ENCODE data around the gene PDZK1IP1.
"Not testable (repeated sequence)": the region's sequence is repeated elsewhere in the genome, so short reads cannot be mapped to it uniquely, and the experiment has no call there.

Gene PDZK1IP1

DNA sequence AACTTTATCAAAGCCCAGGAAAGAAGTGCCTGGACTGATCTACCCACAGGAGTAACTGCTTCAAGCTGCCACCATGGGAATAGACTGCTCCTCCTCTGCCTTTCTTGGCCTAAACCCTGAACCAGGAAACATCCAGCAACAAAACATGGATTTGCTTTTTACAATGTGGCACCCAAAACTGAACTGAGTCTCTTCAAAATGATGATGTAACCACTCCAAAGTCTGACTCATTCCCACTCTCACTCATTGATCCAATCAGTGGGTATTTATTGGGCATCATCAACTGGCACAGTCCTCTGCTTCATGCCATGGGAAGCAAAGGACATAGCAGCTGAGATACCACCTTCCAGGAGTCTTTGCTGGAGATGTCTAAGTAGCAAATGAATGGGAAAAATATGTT lies 29.1 kb downstream of the PDZK1IP1 start:
- Histone ChIP-seq H3K4me3 (replicated peaks; ENCODE audit: insufficient read depth, low read length) (no peak overlapping the region), H3K27me3 (ENCODE audit: insufficient read depth, poor library complexity, severe bottlenecking) (no peaks in the 10 kb centered on the region), H3K27ac (replicated peaks) (no peak overlapping the region)
- TF ChIP-seq, protein P1, sequence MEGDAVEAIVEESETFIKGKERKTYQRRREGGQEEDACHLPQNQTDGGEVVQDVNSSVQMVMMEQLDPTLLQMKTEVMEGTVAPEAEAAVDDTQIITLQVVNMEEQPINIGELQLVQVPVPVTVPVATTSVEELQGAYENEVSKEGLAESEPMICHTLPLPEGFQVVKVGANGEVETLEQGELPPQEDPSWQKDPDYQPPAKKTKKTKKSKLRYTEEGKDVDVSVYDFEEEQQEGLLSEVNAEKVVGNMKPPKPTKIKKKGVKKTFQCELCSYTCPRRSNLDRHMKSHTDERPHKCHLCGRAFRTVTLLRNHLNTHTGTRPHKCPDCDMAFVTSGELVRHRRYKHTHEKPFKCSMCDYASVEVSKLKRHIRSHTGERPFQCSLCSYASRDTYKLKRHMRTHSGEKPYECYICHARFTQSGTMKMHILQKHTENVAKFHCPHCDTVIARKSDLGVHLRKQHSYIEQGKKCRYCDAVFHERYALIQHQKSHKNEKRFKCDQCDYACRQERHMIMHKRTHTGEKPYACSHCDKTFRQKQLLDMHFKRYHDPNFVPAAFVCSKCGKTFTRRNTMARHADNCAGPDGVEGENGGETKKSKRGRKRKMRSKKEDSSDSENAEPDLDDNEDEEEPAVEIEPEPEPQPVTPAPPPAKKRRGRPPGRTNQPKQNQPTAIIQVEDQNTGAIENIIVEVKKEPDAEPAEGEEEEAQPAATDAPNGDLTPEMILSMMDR (IDR thresholded peaks at IDR 0.05; ENCODE audit: insufficient read depth, low read length) = no peak
- TF ChIP-seq GABPA (IDR thresholded peaks at IDR 0.05; ENCODE audit: low read depth) = no peak
- TF ChIP-seq, protein P2, sequence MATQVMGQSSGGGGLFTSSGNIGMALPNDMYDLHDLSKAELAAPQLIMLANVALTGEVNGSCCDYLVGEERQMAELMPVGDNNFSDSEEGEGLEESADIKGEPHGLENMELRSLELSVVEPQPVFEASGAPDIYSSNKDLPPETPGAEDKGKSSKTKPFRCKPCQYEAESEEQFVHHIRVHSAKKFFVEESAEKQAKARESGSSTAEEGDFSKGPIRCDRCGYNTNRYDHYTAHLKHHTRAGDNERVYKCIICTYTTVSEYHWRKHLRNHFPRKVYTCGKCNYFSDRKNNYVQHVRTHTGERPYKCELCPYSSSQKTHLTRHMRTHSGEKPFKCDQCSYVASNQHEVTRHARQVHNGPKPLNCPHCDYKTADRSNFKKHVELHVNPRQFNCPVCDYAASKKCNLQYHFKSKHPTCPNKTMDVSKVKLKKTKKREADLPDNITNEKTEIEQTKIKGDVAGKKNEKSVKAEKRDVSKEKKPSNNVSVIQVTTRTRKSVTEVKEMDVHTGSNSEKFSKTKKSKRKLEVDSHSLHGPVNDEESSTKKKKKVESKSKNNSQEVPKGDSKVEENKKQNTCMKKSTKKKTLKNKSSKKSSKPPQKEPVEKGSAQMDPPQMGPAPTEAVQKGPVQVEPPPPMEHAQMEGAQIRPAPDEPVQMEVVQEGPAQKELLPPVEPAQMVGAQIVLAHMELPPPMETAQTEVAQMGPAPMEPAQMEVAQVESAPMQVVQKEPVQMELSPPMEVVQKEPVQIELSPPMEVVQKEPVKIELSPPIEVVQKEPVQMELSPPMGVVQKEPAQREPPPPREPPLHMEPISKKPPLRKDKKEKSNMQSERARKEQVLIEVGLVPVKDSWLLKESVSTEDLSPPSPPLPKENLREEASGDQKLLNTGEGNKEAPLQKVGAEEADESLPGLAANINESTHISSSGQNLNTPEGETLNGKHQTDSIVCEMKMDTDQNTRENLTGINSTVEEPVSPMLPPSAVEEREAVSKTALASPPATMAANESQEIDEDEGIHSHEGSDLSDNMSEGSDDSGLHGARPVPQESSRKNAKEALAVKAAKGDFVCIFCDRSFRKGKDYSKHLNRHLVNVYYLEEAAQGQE (IDR thresholded peaks at IDR 0.05; ENCODE audit: insufficient replicate concordance, low read depth) = no peak
- TF ChIP-seq SPI1 (IDR thresholded peaks at IDR 0.05; ENCODE audit: borderline replicate concordance, low read depth) = no peak
- no peak for TF ChIP-seq POLR2AphosphoS5 (IDR thresholded peaks at IDR 0.05; ENCODE audit: low read depth)
- DNase-seq (ENCODE audit: low read depth in 1 of 2, low spot score in 1 of 2) = no peak

DNA sequence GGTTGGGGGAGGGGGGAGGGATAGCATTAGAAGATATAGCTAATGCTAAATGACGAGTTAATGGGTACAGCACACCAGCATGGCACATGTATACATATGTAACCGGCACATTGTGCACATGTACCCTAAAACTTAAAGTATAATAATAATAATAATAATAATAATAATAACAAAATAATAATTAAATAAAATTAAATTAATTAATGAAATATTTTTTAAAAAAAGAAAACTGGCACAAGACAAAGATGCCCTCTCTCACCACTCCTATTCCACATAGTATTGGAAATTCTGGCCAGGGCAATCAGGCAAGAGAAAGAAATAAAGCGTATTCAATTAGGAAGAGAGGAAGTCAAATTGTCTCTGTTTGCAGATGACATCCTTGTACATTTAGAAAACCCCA lies 31.9 kb downstream of the PDZK1IP1 start:
- H3K4me3 ChIP-seq (replicated peaks; ENCODE audit: insufficient read depth, low read length); H3K27ac ChIP-seq (replicated peaks); H3K27me3 ChIP-seq (ENCODE audit: insufficient read depth, poor library complexity, severe bottlenecking); DNase-seq (ENCODE audit: low read depth in 1 of 2, low spot score in 1 of 2): not testable (repeated sequence)

DNA sequence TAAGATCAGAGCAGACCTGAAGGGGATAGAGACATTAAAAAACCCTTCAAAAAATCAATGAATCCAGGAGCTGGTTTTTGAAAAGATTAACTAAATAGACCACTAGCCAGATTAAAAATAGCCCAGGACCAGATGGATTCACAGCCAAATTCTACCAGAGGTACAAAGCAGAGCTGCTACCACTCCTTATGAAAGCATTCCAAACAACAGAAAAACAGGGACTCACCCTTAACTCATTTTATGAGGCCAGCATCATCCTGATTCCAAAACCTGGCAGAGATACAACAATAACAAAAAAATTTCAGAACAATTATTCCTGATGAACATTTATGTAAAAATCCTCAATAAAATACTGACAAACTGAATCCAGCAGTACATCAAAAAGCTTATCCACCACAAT lies 33.4 kb downstream of the PDZK1IP1 start:
- not testable (repeated sequence) for H3K4me3 ChIP-seq (replicated peaks; ENCODE audit: insufficient read depth, low read length); DNase-seq (ENCODE audit: low read depth in 1 of 2, low spot score in 1 of 2); H3K27me3 ChIP-seq (ENCODE audit: insufficient read depth, poor library complexity, severe bottlenecking); H3K27ac ChIP-seq (replicated peaks)

DNA sequence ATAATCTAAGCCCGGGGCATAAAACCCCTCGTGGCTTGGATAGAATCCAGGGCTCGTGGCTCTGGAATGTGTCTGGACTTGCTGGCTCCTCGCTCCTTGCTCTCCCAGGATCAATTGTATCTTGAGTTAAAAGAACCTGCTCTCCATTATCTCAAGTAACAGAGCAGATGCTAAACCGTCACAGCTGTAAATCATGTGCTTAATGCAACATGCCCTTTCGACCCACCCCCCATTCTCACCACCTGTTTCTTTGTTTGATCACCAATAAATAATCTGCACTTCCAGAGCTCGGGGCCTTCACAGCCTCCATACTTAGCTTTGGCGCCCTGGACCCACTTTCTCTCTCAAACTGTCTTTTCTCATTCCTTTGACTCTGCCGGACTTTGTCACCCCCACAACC lies 40.7 kb downstream of the PDZK1IP1 start:
- H3K4me3 ChIP-seq (replicated peaks; ENCODE audit: insufficient read depth, low read length); H3K27ac ChIP-seq (replicated peaks); H3K27me3 ChIP-seq (ENCODE audit: insufficient read depth, poor library complexity, severe bottlenecking); DNase-seq (ENCODE audit: low read depth in 1 of 2, low spot score in 1 of 2): not testable (repeated sequence)

DNA sequence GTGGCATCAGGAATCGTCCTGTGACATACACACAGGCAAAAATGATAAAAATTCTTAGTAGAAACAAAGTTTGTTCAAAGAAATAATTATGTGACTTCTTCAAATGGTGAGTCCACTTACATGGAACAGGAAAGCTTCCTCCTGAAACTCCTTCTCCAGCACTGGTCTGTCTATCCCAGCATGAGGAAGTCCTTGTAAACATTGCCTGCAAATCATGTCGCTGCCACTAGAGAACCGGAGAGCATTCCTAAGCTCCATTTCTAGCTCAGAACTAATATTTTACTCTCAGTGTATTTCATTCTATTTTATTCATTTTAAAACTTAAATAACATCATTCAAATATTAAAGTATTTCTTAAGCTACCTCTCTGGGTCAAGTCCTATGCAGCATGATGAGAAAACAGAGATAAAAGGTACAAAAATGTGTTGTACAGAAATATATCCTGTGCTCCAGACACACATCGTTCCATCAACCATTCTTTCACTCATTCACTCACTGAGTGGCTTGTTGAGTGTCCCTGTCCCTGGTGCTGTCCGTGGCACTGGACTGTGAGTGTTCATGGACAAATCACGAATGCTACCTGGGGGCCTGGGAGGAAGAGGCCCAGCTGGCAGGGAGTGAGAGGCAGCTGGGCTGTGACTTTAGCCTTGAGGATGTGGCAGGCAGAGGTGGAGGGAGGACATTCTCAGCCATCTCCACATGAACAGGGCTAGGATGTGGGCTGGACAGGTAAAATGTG lies 42.6 kb downstream of the PDZK1IP1 start:
- H3K27ac ChIP-seq (replicated peaks) = no peak overlapping the region
- TF ChIP-seq POLR2AphosphoS5 (IDR thresholded peaks at IDR 0.05; ENCODE audit: low read depth) = no peak
- TF ChIP-seq, protein P2 (IDR thresholded peaks at IDR 0.05; ENCODE audit: insufficient replicate concordance, low read depth) = peak; percentile 16
- no peaks in the 10 kb centered on the region for H3K27me3 ChIP-seq (ENCODE audit: insufficient read depth, poor library complexity, severe bottlenecking)
- DNase-seq (ENCODE audit: low read depth in 1 of 2, low spot score in 1 of 2) = no peak
- H3K4me3 ChIP-seq (replicated peaks; ENCODE audit: insufficient read depth, low read length) = no peak overlapping the region

DNA sequence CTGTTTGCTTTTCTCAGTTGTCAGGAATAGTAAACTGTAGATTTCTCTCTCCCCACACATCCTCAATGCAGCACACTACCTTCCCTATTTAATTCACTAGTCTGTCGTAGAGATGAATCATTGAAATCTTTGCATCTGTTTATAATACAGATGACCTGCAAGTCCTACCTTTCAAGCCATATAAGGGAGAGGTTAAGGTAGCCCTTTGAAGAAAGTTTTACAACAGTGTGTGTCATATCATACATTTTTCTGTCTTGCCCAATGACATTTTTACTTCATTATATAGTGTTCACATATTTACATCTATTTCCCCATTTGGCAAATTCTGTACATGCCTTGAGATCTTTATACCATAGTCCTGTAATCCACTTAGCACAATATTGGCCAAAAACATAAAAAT lies 43.3 kb downstream of the PDZK1IP1 start:
- H3K27ac ChIP-seq (replicated peaks); DNase-seq (ENCODE audit: low read depth in 1 of 2, low spot score in 1 of 2); H3K4me3 ChIP-seq (replicated peaks; ENCODE audit: insufficient read depth, low read length); H3K27me3 ChIP-seq (ENCODE audit: insufficient read depth, poor library complexity, severe bottlenecking): not testable (repeated sequence)
